Measurements from ENCODE around the gene SRRD.

- TF ChIP-seq CTCF (conservative IDR thresholded peaks at IDR 0.05; ENCODE audit: low read length) (no peak), EZH2phosphoT487 (IDR thresholded peaks at IDR 0.05; ENCODE audit: borderline replicate concordance, low read depth, low read length) (no peak)
Observed at GRCh38 chr22:26446808-26447515, 36.7 kb upstream of the SRRD start.

Measured in OCI-LY7 (cell line).